Measurements from ENCODE around the gene COL21A1.

Gene COL21A1

GRCh38 chr6:56188429-56188828 is 59.0 kb downstream of the COL21A1 start:
- DNase-seq (ENCODE audit: low read depth, low spot score) = no peak

GRCh38 chr6:56187686-56188085 is 59.7 kb downstream of the COL21A1 start:
- DNase-seq (ENCODE audit: low read depth, low spot score) = no peak

- DNase-seq (ENCODE audit: low read depth, low spot score) = no peak
Observed at GRCh38 chr6:56176741-56177140, 70.6 kb downstream of the COL21A1 start.

GRCh38 chr6:56173228-56173627 is 74.2 kb downstream of the COL21A1 start:
- no peak for DNase-seq (ENCODE audit: low read depth, low spot score)

GRCh38 chr6:56172144-56172543 is 75.2 kb downstream of the COL21A1 start:
- no peak for DNase-seq (ENCODE audit: low read depth, low spot score)

- no peak for DNase-seq (ENCODE audit: low read depth, low spot score)
Observed at GRCh38 chr6:56169366-56169765, 78.0 kb downstream of the COL21A1 start.

- no peak for DNase-seq (ENCODE audit: low read depth, low spot score)
Observed at GRCh38 chr6:56168596-56168995, 78.8 kb downstream of the COL21A1 start.

GRCh38 chr6:56162081-56162480 is 85.3 kb downstream of the COL21A1 start:
- no peak for DNase-seq (ENCODE audit: low read depth, low spot score)

GRCh38 chr6:56160489-56160888 is 86.9 kb downstream of the COL21A1 start:
- DNase-seq (ENCODE audit: low read depth, low spot score) = no peak

GRCh38 chr6:56158571-56158970 is 88.8 kb downstream of the COL21A1 start:
- no peak for DNase-seq (ENCODE audit: low read depth, low spot score)

- DNase-seq (ENCODE audit: low read depth, low spot score) = no peak
Observed at GRCh38 chr6:56156643-56157042, 90.7 kb downstream of the COL21A1 start.

GRCh38 chr6:56155634-56156141 is 91.7 kb downstream of the COL21A1 start:
- no peak for DNase-seq (ENCODE audit: low read depth, low spot score)

GRCh38 chr6:56154076-56154475 is 93.3 kb downstream of the COL21A1 start:
- no peak for DNase-seq (ENCODE audit: low read depth, low spot score)

GRCh38 chr6:56152611-56153010 is 94.8 kb downstream of the COL21A1 start:
- no peak for DNase-seq (ENCODE audit: low read depth, low spot score)

GRCh38 chr6:56151609-56152224 is 95.7 kb downstream of the COL21A1 start:
- DNase-seq (ENCODE audit: low read depth, low spot score) = no peak

- DNase-seq (ENCODE audit: low read depth, low spot score) = no peak
Observed at GRCh38 chr6:56148488-56149186, 98.7 kb downstream of the COL21A1 start.

- no peak for DNase-seq (ENCODE audit: low read depth, low spot score)
Observed at GRCh38 chr6:56147766-56148165, 99.6 kb downstream of the COL21A1 start.

- DNase-seq (ENCODE audit: low read depth, low spot score) = no peak
Observed at GRCh38 chr6:56146086-56146485, 101.3 kb downstream of the COL21A1 start.

- DNase-seq (ENCODE audit: low read depth, low spot score) = no peak
Observed at GRCh38 chr6:56145616-56146015, 101.8 kb downstream of the COL21A1 start.

GRCh38 chr6:56144538-56145324 is 102.6 kb downstream of the COL21A1 start:
- no peak for DNase-seq (ENCODE audit: low read depth, low spot score)

- no peak for DNase-seq (ENCODE audit: low read depth, low spot score)
Observed at GRCh38 chr6:56143796-56144195, 103.6 kb downstream of the COL21A1 start.

- DNase-seq (ENCODE audit: low read depth, low spot score) = no peak
Observed at GRCh38 chr6:56140090-56140489, 107.3 kb downstream of the COL21A1 start.

Data from iPS DF 19.7 (cell line).